Fibroblast of mammary gland (primary cell): ENCODE data around the gene SPATS2L.
A peak's percentile ranks its signal among the peaks of the same experiment; 100 is the strongest.

Source experiments
- DNase-seq: peaks from one replicate; pipeline ENCODE4 v3.0.0-alpha.2; 2010; ENCODE audit warnings: low read depth
- H3K4me3 ChIP-seq: 2 replicates; pipeline ENCODE4 v1.5.1; 2011; ENCODE audit warnings: low read depth, mild to moderate bottlenecking, low read length, moderate library complexity; ENCODE audit not compliant: control insufficient read depth
- CTCF ChIP-seq: conservative IDR thresholded peaks from 2 replicates; pipeline ENCODE4 v1.5.1; 2011; ENCODE audit warnings: low read depth, low read length, inconsistent platforms; ENCODE audit not compliant: control insufficient read depth, insufficient read depth

SPATS2L gene

GRCh38 chr2:200454927-200455801, 148.7 kb downstream of the SPATS2L start:
- TF ChIP-seq CTCF = no peak
- peak; percentile 72 for DNase-seq
- H3K4me3 ChIP-seq = no peak overlapping the region

GRCh38 chr2:200455958-200456421, 149.5 kb downstream of the SPATS2L start:
- H3K4me3 ChIP-seq = no peak overlapping the region
- DNase-seq = no peak
- no peak for TF ChIP-seq CTCF

GRCh38 chr2:200456567-200456966, 150.1 kb downstream of the SPATS2L start:
- no peak for DNase-seq
- TF ChIP-seq CTCF = no peak
- H3K4me3 ChIP-seq = no peak overlapping the region

- TF ChIP-seq CTCF = no peak
- DNase-seq = no peak
Observed at GRCh38 chr2:200459101-200459500, 152.6 kb downstream of the SPATS2L start.

GRCh38 chr2:200461846-200462710, 155.6 kb downstream of the SPATS2L start:
- TF ChIP-seq CTCF = no peak
- H3K4me3 ChIP-seq = no peak overlapping the region
- DNase-seq = no peak

More at GRCh38 chr2:200459101-200459500, 152.6 kb downstream of the SPATS2L start:
- H3K4me3 ChIP-seq = no peak overlapping the region

GRCh38 chr2:200463452-200463851, 157.0 kb downstream of the SPATS2L start:
- no peak overlapping the region for H3K4me3 ChIP-seq
- DNase-seq = no peak
- no peak for TF ChIP-seq CTCF
